Vagina (tissue), 2 donors: ENCODE data around the gene COL4A5.

ENCODE experiments used
- CTCF ChIP-seq, 3 experiments: fragments of 450-650 bp in 2 of 3; fragments of 200-600 bp in 1 of 3; sonication (generic) in 1 of 3; IDR thresholded peaks; one replicate each; pipeline ENCODE4 v1.5.1; 2017 to 2019; ENCODE audit warnings: antibody characterized with exemption in 3 of 3, mild to moderate bottlenecking in 2 of 3, moderate library complexity in 2 of 3
- POLR2A ChIP-seq, 2 donors: fragments of 450-650 bp; IDR thresholded peaks; one replicate each; pipeline ENCODE4 v1.6.1; 2017; ENCODE audit warnings: antibody characterized with exemption in 2 of 2, mild to moderate bottlenecking in 2 of 2, moderate library complexity in 2 of 2
- POLR2AphosphoS5 ChIP-seq, 2 donors: sonication (generic); formaldehyde crosslinking; IDR thresholded peaks; one replicate each; pipeline ENCODE4 v1.9.0; 2017; ENCODE audit warnings: antibody characterized with exemption in 2 of 2, mild to moderate bottlenecking in 2 of 2, low read depth in 1 of 2; ENCODE audit not compliant: insufficient read depth in 1 of 2

GRCh38 chrX:108494406-108495090 is 54.9 kb downstream of the COL4A5 start:
- TF ChIP-seq CTCF (IDR thresholded peaks at IDR 0.05) (no peak), POLR2AphosphoS5 (IDR thresholded peaks at IDR 0.05; ENCODE audit: insufficient read depth in 1 of 2, low read depth in 1 of 2) (no peak), POLR2A (IDR thresholded peaks at IDR 0.05) (no peak)
